HepG2 (cell line): Measurements from ENCODE around the gene CTF1. TPM values are rescaled to one million over a fixed set of nuclear protein-coding genes. Genes with fewer than 3 reads are reported as not detected.

Source experiments
- CTCF ChIP-seq: sonication (generic); formaldehyde crosslinking; IDR thresholded peaks from 2 replicates; pipeline ENCODE4 v1.5.0; 2020; ENCODE audit warnings: mild to moderate bottlenecking, missing genetic modification reagents, moderate library complexity
- E2F5 ChIP-seq: sonication (generic); formaldehyde crosslinking; conservative IDR thresholded peaks from 2 replicates; pipeline ENCODE4 v1.4.0; 2020; ENCODE audit warnings: missing genetic modification reagents
- EEA1 ChIP-seq: sonication (generic); formaldehyde crosslinking; IDR thresholded peaks from 2 replicates; pipeline ENCODE4 v1.5.1; 2020; ENCODE audit warnings: mild to moderate bottlenecking, missing genetic modification reagents, borderline replicate concordance
- LCORL ChIP-seq, 2 experiments: fragments of 450-650 bp in 1 of 2; sonication (generic) in 1 of 2; formaldehyde crosslinking in 1 of 2; IDR thresholded peaks; 2 replicates each; pipeline versions ENCODE4 v1.5.0 to v1.6.1; 2017 to 2020; ENCODE audit warnings: antibody characterized with exemption in 1 of 2, missing genetic modification reagents in 1 of 2
- NFIC ChIP-seq: IDR thresholded peaks from 2 replicates; pipeline ENCODE4 v1.6.1; 2012; ENCODE audit warnings: mild to moderate bottlenecking, low read length, inconsistent platforms
- PREB ChIP-seq: sonication (generic); formaldehyde crosslinking; IDR thresholded peaks from 2 replicates; pipeline ENCODE4 v1.4.0; 2020; ENCODE audit warnings: missing genetic modification reagents
- PRPF4 ChIP-seq: fragments of 200-400 bp; formaldehyde crosslinking; IDR thresholded peaks from 2 replicates; pipeline ENCODE4 v1.6.1; 2016; ENCODE audit warnings: low read length, low read depth; ENCODE audit not compliant: poor library complexity, severe bottlenecking
- RFX3 ChIP-seq: IDR thresholded peaks from 2 replicates; pipeline ENCODE4 v1.6.1; 2016; ENCODE audit warnings: missing biosample characterization, missing genetic modification reagents
- SNAI1 ChIP-seq: sonication (generic); formaldehyde crosslinking; IDR thresholded peaks from 2 replicates; pipeline ENCODE4 v1.5.0; 2020; ENCODE audit warnings: mild to moderate bottlenecking, missing genetic modification reagents, borderline replicate concordance
- TBX3 ChIP-seq: fragments of 450-650 bp; IDR thresholded peaks from 2 replicates; pipeline ENCODE4 v1.6.1; 2017; ENCODE audit warnings: antibody characterized with exemption, mild to moderate bottlenecking, inconsistent platforms, borderline replicate concordance
- TMF1 ChIP-seq: sonication (generic); formaldehyde crosslinking; IDR thresholded peaks from 2 replicates; pipeline ENCODE4 v1.8.1; 2022; ENCODE audit warnings: low read depth, missing genetic modification reagents
- TOPORS ChIP-seq: sonication (generic); formaldehyde crosslinking; IDR thresholded peaks from 2 replicates; pipeline ENCODE4 v1.8.0; 2023; ENCODE audit warnings: mild to moderate bottlenecking, missing genetic modification reagents
- ZBTB2 ChIP-seq: sonication (generic); formaldehyde crosslinking; IDR thresholded peaks from 2 replicates; pipeline ENCODE4 v1.8.0; 2022; ENCODE audit warnings: low read depth, missing genetic modification reagents
- ZBTB37 ChIP-seq: sonication (generic); formaldehyde crosslinking; IDR thresholded peaks from 2 replicates; pipeline ENCODE4 v1.4.0; 2020; ENCODE audit warnings: mild to moderate bottlenecking, missing genetic modification reagents
- ZFP41 ChIP-seq: sonication (generic); formaldehyde crosslinking; IDR thresholded peaks from 2 replicates; pipeline ENCODE4 v1.4.0; 2020; ENCODE audit warnings: mild to moderate bottlenecking, missing genetic modification reagents, borderline replicate concordance
- ZNF224 ChIP-seq: sonication (generic); formaldehyde crosslinking; IDR thresholded peaks from 2 replicates; pipeline ENCODE4 v1.5.0; 2020; ENCODE audit warnings: mild to moderate bottlenecking, missing genetic modification reagents
- ZNF460 ChIP-seq: sonication (generic); formaldehyde crosslinking; IDR thresholded peaks from 2 replicates; pipeline ENCODE4 v1.5.1; 2020; ENCODE audit warnings: missing genetic modification reagents, mild to moderate bottlenecking, borderline replicate concordance
- ZNF644 ChIP-seq: IDR thresholded peaks from 2 replicates; pipeline ENCODE4 v1.6.1; 2016; ENCODE audit warnings: low read depth
- ZNF670 ChIP-seq: sonication (generic); formaldehyde crosslinking; IDR thresholded peaks from 2 replicates; pipeline ENCODE4 v1.8.0; 2022; ENCODE audit warnings: mild to moderate bottlenecking, missing genetic modification reagents, borderline replicate concordance
- ZNF841 ChIP-seq: sonication (generic); formaldehyde crosslinking; IDR thresholded peaks from 2 replicates; pipeline ENCODE4 v1.8.1; 2023; ENCODE audit warnings: missing genetic modification reagents, borderline replicate concordance
- ZNF879 ChIP-seq: sonication (generic); formaldehyde crosslinking; IDR thresholded peaks from 2 replicates; pipeline ENCODE4 v1.8.1; 2023; ENCODE audit warnings: missing genetic modification reagents
- ZSCAN9 ChIP-seq: IDR thresholded peaks from 2 replicates; pipeline ENCODE4 v1.6.1; 2016; ENCODE audit warnings: borderline replicate concordance
- polyA plus RNA-seq, 8 experiments: library from polyadenylated mRNA; depleted of rRNA in 3 of 8; stranded (reverse) in 7 of 8; unstranded in 1 of 8; fragments of >200 nt; fragmentation: Illumina TruSeq in 4 of 8; extraction: Trizol in 4 of 8; gene quantifications; 2 replicates each; pipeline versions ENCODE4 v1.2.1 to v1.2.3, GENCODE V29; 2011 to 2016; ENCODE audit warnings: low read depth in 4 of 8, missing spikeins in 1 of 8, mixed read lengths in 1 of 8; ENCODE audit not compliant: insufficient read depth in 1 of 8
- total RNA-seq, 5 experiments: library from RNA; depleted of rRNA; stranded (reverse); fragments of >200 nt; fragmentation: Illumina TruSeq; extraction: Trizol; gene quantifications; 2 replicates each; pipeline ENCODE4 v1.2.3, GENCODE V29; 2016; ENCODE audit warnings: low read depth in 1 of 5

The CTF1 gene
- total and polyA plus RNA-seq, 2 of the 13 experiments (the other 11 are each of a cell fraction or from before 2014, with no cell fraction given) = 0.13 to 1.8 TPM

GRCh38 chr16:30922960-30923535 is 26.6 kb downstream of the CTF1 start (continued):
- 0 out of 2 replicates have a peak, but pooled peaks have one; percentile 14 for TF ChIP-seq ZNF879 (CRISPR knock-in tag)
- no peak for TF ChIP-seq ZNF644
- TF ChIP-seq LCORL (IDR thresholded peaks at IDR 0.05) = no peak
- TF ChIP-seq LCORL (CRISPR knock-in tag; IDR thresholded peaks at IDR 0.05) = peak; percentile 22
- no peak for TF ChIP-seq ZBTB37 (CRISPR knock-in tag)
- no peak for TF ChIP-seq PRPF4
- no peak for TF ChIP-seq PREB (CRISPR knock-in tag)
- peak; percentile 10; the same call in 1 of the 2 replicates for TF ChIP-seq CTCF (CRISPR knock-in tag)
- no peak for TF ChIP-seq ZSCAN9
- peak; percentile 88 for TF ChIP-seq TMF1 (CRISPR knock-in tag)
- no peak for TF ChIP-seq EEA1
- TF ChIP-seq ZNF841 (CRISPR knock-in tag) = no peak
- no peak for TF ChIP-seq ZFP41
- no peak for TF ChIP-seq NFIC
- 0 out of 2 replicates have a peak, but pooled peaks have one; percentile 8 for TF ChIP-seq SNAI1
- no peak for TF ChIP-seq ZNF460
- no peak; the same call in 1 of the 2 replicates for TF ChIP-seq E2F5 (CRISPR knock-in tag)
- TF ChIP-seq ZNF224 (CRISPR knock-in tag) = no peak
- no peak for TF ChIP-seq ZBTB2
- no peak; the same call in 1 of the 2 replicates for TF ChIP-seq ZNF670 (CRISPR knock-in tag)
- TF ChIP-seq TBX3 = no peak
- no peak for TF ChIP-seq RFX3 (CRISPR knock-in tag)
- TF ChIP-seq TOPORS = peak; percentile 90; the same call in 1 of the 2 replicates
